Dendritic cell treated with granulocyte-macrophage colony-stimulating factor and Interleukin-4, amounts not matched to agents 40 ng/mL and 50 ng/mL, for 4 days (primary cell): Measurements from ENCODE around the gene LSAMP.
"Not testable (repeated sequence)": the region's sequence is repeated elsewhere in the genome, so short reads cannot be mapped to it uniquely, and the experiment has no call there.

Source experiments
- H3K27ac Mint-ChIP-seq: one replicate; pipeline ENCODE4 v1.8.0; 2022; ENCODE audit warnings: mild to moderate bottlenecking, mixed read lengths
- H3K27me3 Mint-ChIP-seq: one replicate; pipeline ENCODE4 v1.8.0; 2022; ENCODE audit warnings: mild to moderate bottlenecking, mixed read lengths
- H3K36me3 Mint-ChIP-seq: one replicate; pipeline ENCODE4 v1.8.0; 2022; ENCODE audit warnings: low read depth, mixed read lengths
- H3K4me1 Mint-ChIP-seq: one replicate; pipeline ENCODE4 v1.8.0; 2022; ENCODE audit warnings: low read depth, mixed read lengths
- H3K4me3 Mint-ChIP-seq: one replicate; pipeline ENCODE4 v1.8.0; 2022; ENCODE audit warnings: mild to moderate bottlenecking, moderate library complexity, mixed read lengths
- H3K9me3 Mint-ChIP-seq: one replicate; pipeline ENCODE4 v1.8.0; 2022; ENCODE audit warnings: mixed read lengths
- intact Hi-C: fragments of 100-400 bp; cut with micrococcal nuclease; formaldehyde crosslinking; loops from one replicate; pipeline ENCODE4 v1.15.0; 2022

LSAMP gene

DNA sequence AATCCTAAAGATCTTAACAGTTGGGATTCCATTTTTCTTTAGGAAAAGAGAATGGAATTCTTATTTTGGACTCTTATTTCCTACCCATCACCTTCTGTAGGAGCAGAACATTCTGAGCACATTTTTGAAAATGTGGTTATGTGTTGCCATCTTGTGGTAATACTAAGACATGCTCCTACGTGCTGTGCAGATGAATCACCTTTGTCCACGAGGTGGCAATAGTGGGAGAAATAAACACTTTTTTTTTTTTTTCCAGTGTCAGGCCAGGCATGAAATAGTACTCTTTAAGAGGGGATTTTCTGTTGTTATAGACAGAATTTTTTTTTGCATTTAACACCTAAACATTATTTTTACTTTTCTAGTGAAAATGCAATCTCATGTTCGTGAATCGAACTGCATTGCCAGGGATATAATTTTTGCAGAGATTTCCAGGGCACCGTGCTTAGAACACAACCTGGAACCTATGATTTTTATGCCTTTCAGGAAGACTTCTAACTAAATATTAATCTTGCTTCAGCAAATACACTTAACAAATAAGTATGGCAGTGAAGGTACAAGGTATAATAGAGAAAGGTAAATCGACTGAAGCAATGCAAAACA is 625.4 kb downstream of the LSAMP start:
- Mint-ChIP-seq H3K4me3 (no peak overlapping the region), H3K9me3 (no peaks in the 10 kb centered on the region), H3K27ac (no peak overlapping the region), H3K27me3 (peaks cover 2% of the 10 kb centered on the region), H3K36me3 (no peaks in the 10 kb centered on the region), H3K4me1 (no peaks in the 10 kb centered on the region)
- intact Hi-C loops = no loop called here

- H3K36me3 Mint-ChIP-seq = no peaks in the 10 kb centered on the region
- no peaks in the 10 kb centered on the region for H3K4me1 Mint-ChIP-seq
- no peaks in the 10 kb centered on the region for H3K9me3 Mint-ChIP-seq
- no peak overlapping the region for H3K4me3 Mint-ChIP-seq
- peaks cover 5% of the 10 kb centered on the region for H3K27me3 Mint-ChIP-seq
- no peak overlapping the region for H3K27ac Mint-ChIP-seq
- intact Hi-C loops = no loop called here
Measured at GRCh38 chr3:115814778-115815380, 630.4 kb downstream of the LSAMP start.

- no peaks in the 10 kb centered on the region for H3K4me1 Mint-ChIP-seq
- H3K4me3 Mint-ChIP-seq = no peak overlapping the region
- H3K27ac Mint-ChIP-seq = no peak overlapping the region
- peaks cover 8% of the 10 kb centered on the region for H3K27me3 Mint-ChIP-seq
- no peaks in the 10 kb centered on the region for H3K36me3 Mint-ChIP-seq
- H3K9me3 Mint-ChIP-seq = no peaks in the 10 kb centered on the region
- intact Hi-C loops = no loop called here
Measured at GRCh38 chr3:115814006-115814405, 631.3 kb downstream of the LSAMP start.

- Mint-ChIP-seq H3K27me3 (peaks cover 8% of the 10 kb centered on the region), H3K36me3 (no peaks in the 10 kb centered on the region), H3K4me1 (no peaks in the 10 kb centered on the region), H3K9me3 (no peaks in the 10 kb centered on the region), H3K27ac (no peak overlapping the region), H3K4me3 (no peak overlapping the region)
- intact Hi-C loops = no loop called here
Measured at GRCh38 chr3:115808816-115809215, 636.5 kb downstream of the LSAMP start.

DNA sequence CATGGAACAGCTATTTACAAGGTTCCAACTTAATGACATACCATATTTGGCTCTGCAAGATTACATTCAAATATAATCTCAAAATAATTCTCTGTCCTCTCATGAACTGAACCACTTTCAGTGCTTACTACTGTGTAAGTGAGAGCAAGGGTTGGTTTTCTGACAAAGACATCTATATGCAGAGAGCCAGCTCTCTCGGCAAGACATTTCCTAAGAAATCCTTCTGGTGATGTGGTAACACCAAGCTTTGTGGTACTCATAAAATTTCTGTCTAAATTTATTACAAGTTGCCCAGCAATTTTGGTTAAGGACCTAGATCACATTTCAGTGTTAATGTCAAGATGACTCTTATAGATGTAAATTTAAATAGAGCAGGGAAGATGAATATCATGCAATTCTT is 637.0 kb downstream of the LSAMP start:
- peaks cover 8% of the 10 kb centered on the region for H3K27me3 Mint-ChIP-seq
- no peak overlapping the region for H3K27ac Mint-ChIP-seq
- H3K36me3 Mint-ChIP-seq = no peaks in the 10 kb centered on the region
- H3K4me1 Mint-ChIP-seq = no peaks in the 10 kb centered on the region
- no peak overlapping the region for H3K4me3 Mint-ChIP-seq
- intact Hi-C loops = no loop called here
- H3K9me3 Mint-ChIP-seq = no peaks in the 10 kb centered on the region

GRCh38 chr3:115806501-115806900 is 638.8 kb downstream of the LSAMP start:
- peaks cover 9% of the 10 kb centered on the region for H3K27me3 Mint-ChIP-seq
- intact Hi-C loops = no loop called here
- no peaks in the 10 kb centered on the region for H3K36me3 Mint-ChIP-seq
- H3K27ac Mint-ChIP-seq = no peak overlapping the region
- H3K4me3 Mint-ChIP-seq = no peak overlapping the region
- H3K9me3 Mint-ChIP-seq = no peaks in the 10 kb centered on the region
- no peaks in the 10 kb centered on the region for H3K4me1 Mint-ChIP-seq

GRCh38 chr3:115805520-115805919 is 639.8 kb downstream of the LSAMP start:
- no peaks in the 10 kb centered on the region for H3K36me3 Mint-ChIP-seq
- H3K27me3 Mint-ChIP-seq = peaks cover 5% of the 10 kb centered on the region
- H3K4me1 Mint-ChIP-seq = no peaks in the 10 kb centered on the region

GRCh38 chr3:115804713-115805119 is 640.6 kb downstream of the LSAMP start:
- no peaks in the 10 kb centered on the region for H3K36me3 Mint-ChIP-seq
- H3K27ac Mint-ChIP-seq = no peak overlapping the region
- peaks cover 4% of the 10 kb centered on the region for H3K27me3 Mint-ChIP-seq
- no peak overlapping the region for H3K4me3 Mint-ChIP-seq
- no peaks in the 10 kb centered on the region for H3K9me3 Mint-ChIP-seq
- intact Hi-C loops = no loop called here
- no peaks in the 10 kb centered on the region for H3K4me1 Mint-ChIP-seq

More at GRCh38 chr3:115805520-115805919, 639.8 kb downstream of the LSAMP start:
- Mint-ChIP-seq H3K9me3 (no peaks in the 10 kb centered on the region), H3K27ac (no peak overlapping the region), H3K4me3 (no peak overlapping the region)
- intact Hi-C loops = no loop called here

DNA sequence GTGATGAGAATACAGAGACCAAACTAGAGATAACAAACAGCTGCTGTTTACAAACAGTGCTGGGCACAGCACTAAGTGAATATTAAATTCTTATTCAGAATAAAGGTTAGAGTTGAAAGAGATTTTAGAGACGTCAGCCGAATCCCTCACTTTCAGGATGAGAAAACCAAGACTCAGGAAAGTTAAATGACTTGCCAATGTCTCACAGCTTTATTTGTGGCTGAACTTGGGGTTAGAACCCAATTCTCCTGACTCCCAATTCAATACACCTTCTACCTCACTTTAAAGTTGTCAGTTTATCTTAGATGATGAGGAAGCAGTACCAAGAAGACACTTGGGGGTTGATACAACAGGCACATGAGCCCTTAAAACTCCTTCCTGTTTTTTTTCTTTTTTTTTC is 641.1 kb downstream of the LSAMP start:
- H3K27me3 Mint-ChIP-seq = peaks cover 2% of the 10 kb centered on the region
- H3K4me1 Mint-ChIP-seq = no peaks in the 10 kb centered on the region
- H3K36me3 Mint-ChIP-seq = no peaks in the 10 kb centered on the region
- intact Hi-C loops = no loop called here
- no peaks in the 10 kb centered on the region for H3K9me3 Mint-ChIP-seq
- no peak overlapping the region for H3K27ac Mint-ChIP-seq
- no peak overlapping the region for H3K4me3 Mint-ChIP-seq

DNA sequence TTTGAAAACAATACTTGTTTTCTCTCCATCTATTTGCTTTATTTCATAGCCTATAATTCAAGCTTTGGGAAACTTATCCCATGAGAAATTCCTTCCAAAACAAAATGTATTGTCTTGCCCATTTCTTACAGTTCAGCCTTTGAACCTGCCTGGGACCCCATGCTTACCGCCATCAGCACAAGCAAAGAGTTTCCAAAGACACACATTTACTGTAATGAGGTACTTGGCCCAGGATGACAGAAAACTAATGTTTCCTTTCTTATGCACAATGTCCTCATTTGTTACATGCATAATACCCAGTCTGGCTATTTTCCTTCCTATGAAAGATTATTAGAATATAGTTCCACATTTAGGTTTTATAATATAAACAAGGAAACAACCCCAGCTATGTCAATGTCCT is 641.6 kb downstream of the LSAMP start:
- H3K4me3 Mint-ChIP-seq = no peak overlapping the region
- H3K27me3 Mint-ChIP-seq = peaks cover 2% of the 10 kb centered on the region
- no peaks in the 10 kb centered on the region for H3K9me3 Mint-ChIP-seq
- H3K4me1 Mint-ChIP-seq = no peaks in the 10 kb centered on the region
- H3K36me3 Mint-ChIP-seq = no peaks in the 10 kb centered on the region
- H3K27ac Mint-ChIP-seq = no peak overlapping the region
- intact Hi-C loops = no loop called here

- Mint-ChIP-seq H3K4me3 (no peak overlapping the region), H3K27me3 (peaks cover 2% of the 10 kb centered on the region)
Measured at GRCh38 chr3:115800489-115801075, 644.7 kb downstream of the LSAMP start.

DNA sequence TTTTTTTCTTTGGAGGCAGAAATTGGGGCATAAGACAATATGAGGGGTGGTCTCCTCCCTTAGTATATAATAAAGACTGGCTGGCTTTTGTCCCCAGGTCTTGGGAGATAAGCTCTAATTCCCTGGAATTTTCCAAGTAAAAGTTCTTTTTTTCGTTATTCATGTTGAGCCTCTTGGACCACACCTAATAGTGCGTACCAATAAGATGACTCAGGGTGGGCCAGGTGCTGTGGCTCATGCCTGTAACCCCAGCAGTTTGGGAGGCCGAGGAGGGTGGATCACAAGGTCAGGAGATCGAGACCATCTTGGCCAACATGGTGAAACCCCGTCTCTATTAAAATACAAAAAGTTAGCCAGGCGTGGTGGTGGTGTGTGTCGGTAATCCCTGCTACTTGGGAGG is 645.2 kb downstream of the LSAMP start:
- H3K27ac Mint-ChIP-seq, H3K36me3 Mint-ChIP-seq, H3K4me1 Mint-ChIP-seq, H3K4me3 Mint-ChIP-seq, H3K9me3 Mint-ChIP-seq, H3K27me3 Mint-ChIP-seq, intact Hi-C loops: not testable (repeated sequence)

More at GRCh38 chr3:115800489-115801075, 644.7 kb downstream of the LSAMP start:
- H3K9me3 Mint-ChIP-seq = no peaks in the 10 kb centered on the region
- H3K4me1 Mint-ChIP-seq = no peaks in the 10 kb centered on the region
- H3K36me3 Mint-ChIP-seq = no peaks in the 10 kb centered on the region
- no peak overlapping the region for H3K27ac Mint-ChIP-seq
- intact Hi-C loops = no loop called here

DNA sequence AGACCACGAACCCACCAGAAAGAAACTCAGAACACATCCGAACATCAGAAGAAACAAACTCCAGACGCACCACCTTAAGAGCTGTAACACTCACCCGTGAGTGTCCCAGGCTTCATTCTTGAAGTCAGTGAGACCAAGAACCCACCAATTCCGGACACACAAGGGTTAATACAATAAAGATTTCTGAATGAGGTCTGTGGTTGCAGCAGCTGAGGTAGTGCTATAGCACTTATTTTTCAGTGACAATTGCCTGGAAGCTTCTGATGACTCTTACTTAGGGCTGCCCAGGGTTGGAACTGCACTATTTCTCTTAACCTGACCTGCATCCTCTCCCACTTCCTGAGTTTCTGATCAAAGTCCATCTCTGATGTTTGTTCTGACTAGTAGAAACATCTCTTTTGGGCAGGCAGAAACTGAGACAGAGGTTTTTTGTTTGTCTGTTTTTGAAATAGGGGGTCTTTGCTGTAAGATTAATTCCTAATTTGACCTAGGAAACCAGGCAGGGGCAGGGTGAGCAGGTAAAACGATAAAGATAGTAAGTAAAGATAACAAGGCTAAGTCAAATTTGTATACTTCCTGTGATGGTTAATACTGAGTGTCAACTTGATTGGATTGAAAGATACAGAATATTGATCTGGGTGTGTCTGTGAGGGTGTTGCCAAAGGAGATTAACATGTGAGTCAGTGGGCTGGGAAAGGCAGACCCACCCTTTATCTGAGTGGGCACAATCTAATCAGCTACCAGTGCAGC is 652.9 kb downstream of the LSAMP start:
- H3K27me3 Mint-ChIP-seq = peaks cover 6% of the 10 kb centered on the region
- H3K4me3 Mint-ChIP-seq = no peak overlapping the region
- no peak overlapping the region for H3K27ac Mint-ChIP-seq
- no peaks in the 10 kb centered on the region for H3K9me3 Mint-ChIP-seq
- H3K36me3 Mint-ChIP-seq = no peaks in the 10 kb centered on the region
- intact Hi-C loops = no loop called here
- H3K4me1 Mint-ChIP-seq = no peaks in the 10 kb centered on the region
